ENCODE measurements around the gene BMPR1B. TPM values are rescaled to one million over a fixed set of nuclear protein-coding genes. Genes with fewer than 3 reads are reported as not detected.
"Not testable (repeated sequence)": the region's sequence is repeated elsewhere in the genome, so short reads cannot be mapped to it uniquely, and the experiment has no call there.

BMPR1B gene
- total and polyA plus RNA-seq, 5 donors from 2014 or later = 0.31 to 0.72 TPM; not detected in 3

DNA sequence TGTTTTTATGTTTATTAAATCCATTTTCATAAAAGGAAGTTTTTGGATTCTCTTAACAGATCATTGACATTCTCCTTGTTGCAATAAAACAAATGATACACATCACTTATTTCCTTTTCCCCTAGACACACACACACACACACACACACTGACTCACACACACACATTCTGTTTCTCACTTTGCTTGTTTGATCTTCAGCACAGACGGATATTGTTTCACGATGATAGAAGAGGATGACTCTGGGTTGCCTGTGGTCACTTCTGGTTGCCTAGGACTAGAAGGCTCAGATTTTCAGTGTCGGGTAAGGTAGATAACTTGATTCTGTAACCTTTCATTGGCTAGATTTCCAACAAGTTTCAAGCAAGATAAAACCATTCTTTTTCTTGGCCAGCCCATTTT lies 356.8 kb downstream of the BMPR1B start:
- H3K27ac ChIP-seq (ENCODE audit: insufficient read depth, low read length, poor library complexity, severe bottlenecking) = no peak overlapping the region
- H3K4me1 ChIP-seq (ENCODE audit: control insufficient read depth, insufficient read depth, low read length, poor library complexity, severe bottlenecking) = no peaks in the 10 kb centered on the region
- no peaks in the 10 kb centered on the region for H3K27me3 ChIP-seq (ENCODE audit: control insufficient read depth, insufficient read depth, low read length)
- no peak overlapping the region for H3K4me3 ChIP-seq (ENCODE audit: low read depth, low read length)
- Mint-ChIP-seq H3K36me3 (no peaks in the 10 kb centered on the region), H3K4me1 (no peaks in the 10 kb centered on the region), H3K27ac (peak overlapping the region in 1 of 3 donors; percentile 15), H3K9me3 (no peaks in the 10 kb centered on the region), H3K27me3 (peaks cover 10% of the 10 kb centered on the region), H3K4me3 (no peak overlapping the region)
- H3K36me3 ChIP-seq (ENCODE audit: control insufficient read depth, insufficient read depth, low read length) = no peaks in the 10 kb centered on the region
- no peaks in the 10 kb centered on the region for H3K9me3 ChIP-seq (ENCODE audit: control insufficient read depth in 2 of 2, low read length in 2 of 2)
- DNase-seq = peak in 1 of 3 donors; percentile 2
- ATAC-seq (ENCODE audit: low read depth in 2 of 2) = no peak

DNA sequence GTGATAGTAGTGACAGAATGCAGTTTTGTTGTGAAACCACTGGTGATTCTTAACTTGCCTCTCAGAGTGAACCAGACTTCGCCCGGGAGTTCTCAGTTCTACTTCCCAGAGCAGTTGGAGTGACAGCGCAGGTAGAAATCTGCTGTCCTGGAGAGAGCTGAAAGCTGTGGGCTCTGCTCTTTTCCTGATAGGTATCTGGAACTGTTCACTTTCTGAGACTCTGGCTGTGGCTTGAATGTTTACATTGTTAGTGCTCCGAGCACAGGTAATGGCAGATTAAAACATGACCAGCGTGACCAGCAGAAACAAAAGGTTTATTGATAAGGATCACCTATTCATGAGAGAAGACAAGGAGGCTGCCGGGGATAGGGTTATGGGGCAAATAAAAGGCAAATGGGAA lies 360.7 kb downstream of the BMPR1B start:
- Histone ChIP-seq H3K9me3 (ENCODE audit: control insufficient read depth in 2 of 2, low read length in 2 of 2) (no peaks in the 10 kb centered on the region), H3K36me3 (ENCODE audit: control insufficient read depth, insufficient read depth, low read length) (no peaks in the 10 kb centered on the region), H3K4me3 (ENCODE audit: low read depth, low read length) (no peak overlapping the region), H3K27ac (ENCODE audit: insufficient read depth, low read length, poor library complexity, severe bottlenecking) (no peak overlapping the region), H3K27me3 (ENCODE audit: control insufficient read depth, insufficient read depth, low read length) (no peaks in the 10 kb centered on the region), H3K4me1 (ENCODE audit: control insufficient read depth, insufficient read depth, low read length, poor library complexity, severe bottlenecking) (no peaks in the 10 kb centered on the region)
- no peak overlapping the region for H3K4me3 Mint-ChIP-seq
- no peaks in the 10 kb centered on the region for H3K4me1 Mint-ChIP-seq
- H3K36me3 Mint-ChIP-seq = no peaks in the 10 kb centered on the region
- no peaks in the 10 kb centered on the region for H3K9me3 Mint-ChIP-seq
- no peak for DNase-seq
- H3K27me3 Mint-ChIP-seq = peaks cover 5% of the 10 kb centered on the region
- no peak for ATAC-seq (ENCODE audit: low read depth in 2 of 2)
- H3K27ac Mint-ChIP-seq = no peak overlapping the region

DNA sequence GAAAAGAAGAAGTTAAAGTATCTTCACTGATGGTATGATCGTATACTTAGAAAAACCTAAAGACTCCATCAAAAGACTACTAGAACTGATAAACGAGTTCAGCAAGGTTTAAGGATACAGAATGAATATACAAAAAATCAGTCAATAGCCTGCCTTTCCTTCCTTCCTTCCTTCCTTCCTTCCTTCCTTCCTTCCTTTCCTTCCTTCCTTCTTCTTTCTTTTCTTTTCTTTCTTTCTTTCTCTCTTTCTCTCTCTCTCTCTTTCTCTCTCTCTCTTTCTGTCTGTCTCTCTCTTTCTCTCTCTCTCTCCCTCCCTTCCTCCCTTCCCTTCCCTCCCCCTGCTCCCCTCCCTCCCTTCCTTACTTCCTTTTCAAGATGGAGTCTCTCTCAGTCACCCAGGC lies 362.7 kb downstream of the BMPR1B start:
- ATAC-seq (ENCODE audit: low read depth in 2 of 2) (no peak), DNase-seq (no peak)
- Histone ChIP-seq H3K36me3 (ENCODE audit: control insufficient read depth, insufficient read depth, low read length) (no peaks in the 10 kb centered on the region), H3K27ac (ENCODE audit: insufficient read depth, low read length, poor library complexity, severe bottlenecking) (no peak overlapping the region), H3K4me1 (ENCODE audit: control insufficient read depth, insufficient read depth, low read length, poor library complexity, severe bottlenecking) (no peaks in the 10 kb centered on the region), H3K27me3 (ENCODE audit: control insufficient read depth, insufficient read depth, low read length) (no peaks in the 10 kb centered on the region), H3K4me3 (ENCODE audit: low read depth, low read length) (no peak overlapping the region), H3K9me3 (ENCODE audit: control insufficient read depth in 2 of 2, low read length in 2 of 2) (no peaks in the 10 kb centered on the region)
- H3K27ac Mint-ChIP-seq = no peak overlapping the region
- H3K4me1 Mint-ChIP-seq = no peaks in the 10 kb centered on the region
- no peaks in the 10 kb centered on the region for H3K9me3 Mint-ChIP-seq
- H3K4me3 Mint-ChIP-seq = no peak overlapping the region
- H3K27me3 Mint-ChIP-seq = no peaks in the 10 kb centered on the region
- H3K36me3 Mint-ChIP-seq = no peaks in the 10 kb centered on the region

GRCh38 chr4:95122001-95122400 lies 364.2 kb downstream of the BMPR1B start:
- no peak overlapping the region for H3K4me3 Mint-ChIP-seq
- ATAC-seq (ENCODE audit: low read depth in 2 of 2) = no peak

GRCh38 chr4:95124906-95125504 lies 367.2 kb downstream of the BMPR1B start:
- Histone ChIP-seq H3K27ac (ENCODE audit: insufficient read depth, low read length, poor library complexity, severe bottlenecking) (no peak overlapping the region), H3K4me1 (ENCODE audit: control insufficient read depth, insufficient read depth, low read length, poor library complexity, severe bottlenecking) (no peaks in the 10 kb centered on the region), H3K9me3 (ENCODE audit: control insufficient read depth in 2 of 2, low read length in 2 of 2) (no peaks in the 10 kb centered on the region), H3K27me3 (ENCODE audit: control insufficient read depth, insufficient read depth, low read length) (no peaks in the 10 kb centered on the region), H3K4me3 (ENCODE audit: low read depth, low read length) (no peak overlapping the region), H3K36me3 (ENCODE audit: control insufficient read depth, insufficient read depth, low read length) (no peaks in the 10 kb centered on the region)
- Mint-ChIP-seq H3K9me3 (peaks cover 0 to 1% (median 0%) of the 10 kb centered on the region in 7 donors), H3K4me3 (no peak overlapping the region), H3K4me1 (no peaks in the 10 kb centered on the region), H3K27me3 (no peaks in the 10 kb centered on the region), H3K27ac (no peak overlapping the region), H3K36me3 (no peaks in the 10 kb centered on the region)
- DNase-seq = peak in 1 of 3 donors; percentile 15
- ATAC-seq (ENCODE audit: low read depth in 2 of 2) = no peak

More at GRCh38 chr4:95122001-95122400, 364.2 kb downstream of the BMPR1B start:
- Mint-ChIP-seq H3K4me1 (no peaks in the 10 kb centered on the region), H3K27ac (no peak overlapping the region), H3K36me3 (no peaks in the 10 kb centered on the region), H3K9me3 (no peaks in the 10 kb centered on the region), H3K27me3 (no peaks in the 10 kb centered on the region)
- no peak for DNase-seq
- no peaks in the 10 kb centered on the region for H3K36me3 ChIP-seq (ENCODE audit: control insufficient read depth, insufficient read depth, low read length)
- no peaks in the 10 kb centered on the region for H3K9me3 ChIP-seq (ENCODE audit: control insufficient read depth in 2 of 2, low read length in 2 of 2)
- no peak overlapping the region for H3K27ac ChIP-seq (ENCODE audit: insufficient read depth, low read length, poor library complexity, severe bottlenecking)
- H3K4me3 ChIP-seq (ENCODE audit: low read depth, low read length) = no peak overlapping the region
- no peaks in the 10 kb centered on the region for H3K4me1 ChIP-seq (ENCODE audit: control insufficient read depth, insufficient read depth, low read length, poor library complexity, severe bottlenecking)
- no peaks in the 10 kb centered on the region for H3K27me3 ChIP-seq (ENCODE audit: control insufficient read depth, insufficient read depth, low read length)

- H3K4me3 Mint-ChIP-seq = peak overlapping the region in 1 of 4 donors; percentile 21
- Histone ChIP-seq H3K36me3 (ENCODE audit: control insufficient read depth, insufficient read depth, low read length) (no peaks in the 10 kb centered on the region), H3K4me1 (ENCODE audit: control insufficient read depth, insufficient read depth, low read length, poor library complexity, severe bottlenecking) (no peaks in the 10 kb centered on the region), H3K27me3 (ENCODE audit: control insufficient read depth, insufficient read depth, low read length) (no peaks in the 10 kb centered on the region), H3K9me3 (ENCODE audit: control insufficient read depth in 2 of 2, low read length in 2 of 2) (no peaks in the 10 kb centered on the region), H3K4me3 (ENCODE audit: low read depth, low read length) (no peak overlapping the region), H3K27ac (ENCODE audit: insufficient read depth, low read length, poor library complexity, severe bottlenecking) (no peak overlapping the region)
- ATAC-seq (ENCODE audit: low read depth in 2 of 2) = no peak
- no peak overlapping the region for H3K27ac Mint-ChIP-seq
- H3K4me1 Mint-ChIP-seq = no peaks in the 10 kb centered on the region
- H3K27me3 Mint-ChIP-seq = peaks cover 5% of the 10 kb centered on the region
- peaks cover 0 to 1% (median 0%) of the 10 kb centered on the region in 7 donors for H3K9me3 Mint-ChIP-seq
- no peaks in the 10 kb centered on the region for H3K36me3 Mint-ChIP-seq
- DNase-seq = no peak
Observed at GRCh38 chr4:95129031-95129430, 371.3 kb downstream of the BMPR1B start.

DNA sequence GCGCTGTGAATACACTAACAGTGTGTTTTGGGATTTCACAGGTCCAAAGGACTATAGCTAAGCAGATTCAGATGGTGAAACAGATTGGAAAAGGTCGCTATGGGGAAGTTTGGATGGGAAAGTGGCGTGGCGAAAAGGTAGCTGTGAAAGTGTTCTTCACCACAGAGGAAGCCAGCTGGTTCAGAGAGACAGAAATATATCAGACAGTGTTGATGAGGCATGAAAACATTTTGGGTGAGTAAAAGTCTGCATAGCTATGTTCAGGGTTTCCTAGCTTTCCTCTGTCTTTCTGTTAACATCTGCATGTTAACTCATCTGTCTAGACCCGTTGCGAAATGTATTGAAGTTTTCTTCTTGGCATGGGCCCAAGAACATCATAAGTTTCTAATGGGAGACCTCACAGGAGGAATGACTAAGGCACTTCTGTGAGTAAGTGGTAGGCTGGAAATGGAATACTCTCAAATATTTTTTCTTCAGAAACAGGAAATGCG lies 372.1 kb downstream of the BMPR1B start:
- ATAC-seq (ENCODE audit: low read depth in 2 of 2) = peak in 1 of 2 donors; percentile 24
- no peak overlapping the region for H3K4me3 Mint-ChIP-seq
- H3K27me3 ChIP-seq (ENCODE audit: control insufficient read depth, insufficient read depth, low read length) = no peaks in the 10 kb centered on the region
- no peak overlapping the region for H3K27ac ChIP-seq (ENCODE audit: insufficient read depth, low read length, poor library complexity, severe bottlenecking)
- no peaks in the 10 kb centered on the region for H3K36me3 ChIP-seq (ENCODE audit: control insufficient read depth, insufficient read depth, low read length)
- no peaks in the 10 kb centered on the region for H3K4me1 Mint-ChIP-seq
- H3K9me3 Mint-ChIP-seq = peaks cover 0 to 5% (median 0%) of the 10 kb centered on the region in 7 donors
- no peaks in the 10 kb centered on the region for H3K36me3 Mint-ChIP-seq
- no peak overlapping the region for H3K4me3 ChIP-seq (ENCODE audit: low read depth, low read length)
- H3K27me3 Mint-ChIP-seq = peaks cover 5% of the 10 kb centered on the region
- no peaks in the 10 kb centered on the region for H3K9me3 ChIP-seq (ENCODE audit: control insufficient read depth in 2 of 2, low read length in 2 of 2)
- peak overlapping the region in 1 of 3 donors; percentile 5 for H3K27ac Mint-ChIP-seq
- no peaks in the 10 kb centered on the region for H3K4me1 ChIP-seq (ENCODE audit: control insufficient read depth, insufficient read depth, low read length, poor library complexity, severe bottlenecking)
- DNase-seq = no peak

GRCh38 chr4:95134016-95134415 lies 376.3 kb downstream of the BMPR1B start:
- H3K9me3 Mint-ChIP-seq; H3K27me3 ChIP-seq (ENCODE audit: control insufficient read depth, insufficient read depth, low read length); H3K36me3 Mint-ChIP-seq; H3K9me3 ChIP-seq (ENCODE audit: control insufficient read depth in 2 of 2, low read length in 2 of 2); H3K4me3 Mint-ChIP-seq; H3K27ac Mint-ChIP-seq; H3K27ac ChIP-seq (ENCODE audit: insufficient read depth, low read length, poor library complexity, severe bottlenecking); ATAC-seq (ENCODE audit: low read depth in 2 of 2); H3K4me3 ChIP-seq (ENCODE audit: low read depth, low read length); H3K4me1 ChIP-seq (ENCODE audit: control insufficient read depth, insufficient read depth, low read length, poor library complexity, severe bottlenecking); H3K27me3 Mint-ChIP-seq; H3K36me3 ChIP-seq (ENCODE audit: control insufficient read depth, insufficient read depth, low read length); DNase-seq; H3K4me1 Mint-ChIP-seq: not testable (repeated sequence)

Measured in CD4-positive, CD25-positive, alpha-beta regulatory T cell (primary cell).